Measurements from ENCODE around the gene OBSL1. TPM values are rescaled to one million over a fixed set of nuclear protein-coding genes. Genes with fewer than 3 reads are reported as not detected.

Gene OBSL1
- total RNA-seq, 1 experiment from 2014 or later, result 23.1 TPM

DNA sequence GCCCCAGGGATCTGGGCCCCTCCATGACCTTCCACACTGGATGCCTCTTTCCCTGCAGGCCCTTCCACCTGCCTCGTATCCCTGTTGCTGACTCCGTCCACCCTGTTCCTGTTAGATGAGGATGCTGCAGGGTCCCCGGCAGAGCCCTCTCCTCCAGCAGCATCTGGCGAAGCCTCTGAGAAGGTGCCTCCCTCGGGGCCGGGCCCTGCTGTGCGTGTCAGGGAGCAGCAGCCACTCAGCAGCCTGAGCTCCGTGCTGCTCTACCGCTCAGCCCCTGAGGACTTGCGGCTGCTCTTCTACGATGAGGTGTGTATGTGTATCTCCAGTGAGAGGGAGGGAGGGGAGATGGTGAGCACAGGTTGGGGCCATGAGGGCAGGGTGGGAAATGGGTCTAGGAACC lies 43.7 kb upstream of the OBSL1 start:
- Histone ChIP-seq H3K9me3 (ENCODE audit: low read depth, low read length, poor library complexity, severe bottlenecking) (no peaks in the 10 kb centered on the region), H3K4me3 (ENCODE audit: low read depth, low read length, poor library complexity, severe bottlenecking) (no peak overlapping the region), H3K27ac (ENCODE audit: low read depth, low read length, poor library complexity, severe bottlenecking) (no peak overlapping the region), H3K27me3 (replicated peaks; ENCODE audit: insufficient read depth, low read depth, low read length, poor library complexity) (no peaks in the 10 kb centered on the region), H3K4me1 (ENCODE audit: insufficient read depth, low read length, poor library complexity, severe bottlenecking) (no peaks in the 10 kb centered on the region), H3K36me3 (ENCODE audit: insufficient read depth, low read length, poor library complexity, severe bottlenecking) (no peaks in the 10 kb centered on the region)
- DNase-seq (ENCODE audit: low spot score), result no peak
- intact Hi-C loops (cut with micrococcal nuclease; ENCODE audit: unreplicated experiment), result no loop called here
- POLR2A ChIA-PET (ENCODE audit: low non-redundant PET), result no interaction called here
- BruUV-seq (replicated peaks), result no TSS peak
- CTCF ChIA-PET, result interaction anchor here (0.5 kb wide), 1 partner anchor 1487 kb away, joined by 3 read pairs; no protein-coding TSS in a partner anchor
- TF ChIP-seq, protein P1, sequence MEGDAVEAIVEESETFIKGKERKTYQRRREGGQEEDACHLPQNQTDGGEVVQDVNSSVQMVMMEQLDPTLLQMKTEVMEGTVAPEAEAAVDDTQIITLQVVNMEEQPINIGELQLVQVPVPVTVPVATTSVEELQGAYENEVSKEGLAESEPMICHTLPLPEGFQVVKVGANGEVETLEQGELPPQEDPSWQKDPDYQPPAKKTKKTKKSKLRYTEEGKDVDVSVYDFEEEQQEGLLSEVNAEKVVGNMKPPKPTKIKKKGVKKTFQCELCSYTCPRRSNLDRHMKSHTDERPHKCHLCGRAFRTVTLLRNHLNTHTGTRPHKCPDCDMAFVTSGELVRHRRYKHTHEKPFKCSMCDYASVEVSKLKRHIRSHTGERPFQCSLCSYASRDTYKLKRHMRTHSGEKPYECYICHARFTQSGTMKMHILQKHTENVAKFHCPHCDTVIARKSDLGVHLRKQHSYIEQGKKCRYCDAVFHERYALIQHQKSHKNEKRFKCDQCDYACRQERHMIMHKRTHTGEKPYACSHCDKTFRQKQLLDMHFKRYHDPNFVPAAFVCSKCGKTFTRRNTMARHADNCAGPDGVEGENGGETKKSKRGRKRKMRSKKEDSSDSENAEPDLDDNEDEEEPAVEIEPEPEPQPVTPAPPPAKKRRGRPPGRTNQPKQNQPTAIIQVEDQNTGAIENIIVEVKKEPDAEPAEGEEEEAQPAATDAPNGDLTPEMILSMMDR (conservative IDR thresholded peaks at IDR 0.05; ENCODE audit: low read depth, low read length), result no peak
- TF ChIP-seq EZH2 (IDR thresholded peaks at IDR 0.05; ENCODE audit: borderline replicate concordance, low read depth, low read length, poor library complexity, severe bottlenecking), result no peak

DNA sequence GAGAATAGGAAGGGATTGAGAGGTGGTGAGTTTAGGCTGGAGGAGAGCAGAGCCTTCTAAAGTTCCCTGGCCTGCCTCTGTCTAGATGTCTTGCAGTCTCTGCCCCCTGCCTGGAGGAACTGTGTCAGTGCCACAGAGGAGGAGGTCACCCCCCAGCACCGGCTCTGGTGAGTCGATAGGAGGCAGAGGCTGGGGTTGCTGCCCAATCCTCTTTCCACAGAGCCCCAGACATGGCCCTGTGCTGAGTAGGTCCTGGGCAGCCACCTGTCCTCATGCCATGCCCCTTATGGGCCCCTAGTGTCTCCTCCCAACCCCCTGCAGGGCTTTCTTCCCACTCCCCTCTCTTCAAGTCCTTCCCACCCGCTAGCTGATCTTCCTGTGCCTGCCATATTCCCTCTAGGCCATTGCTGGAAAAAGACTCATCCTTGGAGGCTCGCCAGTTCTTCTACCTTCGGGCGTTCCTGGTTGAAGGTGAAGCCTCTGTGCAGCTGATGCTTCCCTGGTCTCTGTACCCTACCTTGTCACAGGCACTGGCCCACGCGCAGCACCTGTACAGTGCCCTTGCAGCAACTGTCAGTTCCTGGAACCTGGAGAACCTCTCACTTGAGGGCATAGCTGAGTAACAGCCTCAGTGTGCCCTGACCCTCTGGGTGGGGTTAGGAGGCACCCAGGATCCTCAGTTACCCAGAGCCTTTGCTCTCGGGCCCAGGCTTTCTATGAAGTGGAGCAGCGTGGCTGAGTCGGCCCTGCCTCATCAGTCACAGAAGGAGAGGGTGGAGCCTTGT lies 42.9 kb upstream of the OBSL1 start:
- TF ChIP-seq EZH2 (IDR thresholded peaks at IDR 0.05; ENCODE audit: borderline replicate concordance, low read depth, low read length, poor library complexity, severe bottlenecking), result no peak
- TF ChIP-seq, protein P1 (conservative IDR thresholded peaks at IDR 0.05; ENCODE audit: low read depth, low read length), result no peak
- POLR2A ChIA-PET (ENCODE audit: low non-redundant PET), result no interaction called here
- CTCF ChIA-PET, result no interaction called here
- Histone ChIP-seq H3K36me3 (ENCODE audit: insufficient read depth, low read length, poor library complexity, severe bottlenecking) (no peaks in the 10 kb centered on the region), H3K9me3 (ENCODE audit: low read depth, low read length, poor library complexity, severe bottlenecking) (no peaks in the 10 kb centered on the region), H3K27ac (ENCODE audit: low read depth, low read length, poor library complexity, severe bottlenecking) (no peak overlapping the region), H3K4me1 (ENCODE audit: insufficient read depth, low read length, poor library complexity, severe bottlenecking) (no peaks in the 10 kb centered on the region), H3K27me3 (replicated peaks; ENCODE audit: insufficient read depth, low read depth, low read length, poor library complexity) (no peaks in the 10 kb centered on the region), H3K4me3 (ENCODE audit: low read depth, low read length, poor library complexity, severe bottlenecking) (no peak overlapping the region)
- no TSS peak for BruUV-seq (replicated peaks)
- intact Hi-C loops (cut with micrococcal nuclease; ENCODE audit: unreplicated experiment), result no loop called here
- DNase-seq (ENCODE audit: low spot score), result no peak

- Histone ChIP-seq H3K36me3 (ENCODE audit: insufficient read depth, low read length, poor library complexity, severe bottlenecking) (no peaks in the 10 kb centered on the region), H3K27ac (ENCODE audit: low read depth, low read length, poor library complexity, severe bottlenecking) (no peak overlapping the region), H3K4me3 (ENCODE audit: low read depth, low read length, poor library complexity, severe bottlenecking) (no peak overlapping the region), H3K4me1 (ENCODE audit: insufficient read depth, low read length, poor library complexity, severe bottlenecking) (no peaks in the 10 kb centered on the region), H3K27me3 (replicated peaks; ENCODE audit: insufficient read depth, low read depth, low read length, poor library complexity) (no peaks in the 10 kb centered on the region), H3K9me3 (ENCODE audit: low read depth, low read length, poor library complexity, severe bottlenecking) (no peaks in the 10 kb centered on the region)
- intact Hi-C loops (cut with micrococcal nuclease; ENCODE audit: unreplicated experiment), result no loop called here
- ChIA-PET POLR2A (ENCODE audit: low non-redundant PET) (no interaction called here), CTCF (no interaction called here)
- TF ChIP-seq, protein P1 (conservative IDR thresholded peaks at IDR 0.05; ENCODE audit: low read depth, low read length), result no peak
- TF ChIP-seq EZH2 (IDR thresholded peaks at IDR 0.05; ENCODE audit: borderline replicate concordance, low read depth, low read length, poor library complexity, severe bottlenecking), result no peak
- no TSS peak for BruUV-seq (replicated peaks)
- DNase-seq (ENCODE audit: low spot score), result no peak
Observed at GRCh38 chr2:219613461-219614070, 42.2 kb upstream of the OBSL1 start.
